ENCODE measurements around the gene UNC45A.

GRCh38 chr15:90885432-90886290 lies 49.4 kb upstream of the UNC45A start:
- peak in 2 of 3 donors; percentile 4 to 21 for TF ChIP-seq POLR2A (IDR thresholded peaks at IDR 0.05)
- TF ChIP-seq CTCF (IDR thresholded peaks at IDR 0.05) = peak; percentile 93 to 98 (median 96)
